HG02763 (cell line): Measurements from ENCODE around the gene KLHL29.

Experiments used
- ATAC-seq: cut with Tn5 transposase; IDR thresholded peaks from one replicate; pipeline ENCODE4 v1.9.1; 2021; ENCODE audit warnings: mild to moderate bottlenecking, moderate library complexity; ENCODE audit not compliant: unreplicated experiment

Gene KLHL29

DNA sequence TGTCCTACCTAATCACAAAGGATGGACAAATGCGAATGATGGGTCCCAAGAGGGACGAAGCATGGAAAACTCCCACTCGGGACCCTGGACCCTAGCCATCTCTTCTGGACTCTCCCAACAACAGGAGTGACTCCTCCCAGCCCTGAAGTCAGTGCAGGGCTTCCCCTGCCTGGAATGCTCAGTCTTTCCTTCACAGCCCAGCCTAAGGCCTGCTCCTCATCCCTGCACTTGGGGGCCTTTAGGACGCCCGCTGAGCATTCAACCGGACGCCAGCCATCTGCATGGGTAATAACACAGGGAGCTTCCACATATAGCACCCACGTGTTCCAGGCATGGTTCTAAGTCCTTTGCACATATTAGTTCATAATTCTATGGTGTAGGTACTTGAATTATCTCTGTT lies 237.5 kb downstream of the KLHL29 start:
- no peak for ATAC-seq

DNA sequence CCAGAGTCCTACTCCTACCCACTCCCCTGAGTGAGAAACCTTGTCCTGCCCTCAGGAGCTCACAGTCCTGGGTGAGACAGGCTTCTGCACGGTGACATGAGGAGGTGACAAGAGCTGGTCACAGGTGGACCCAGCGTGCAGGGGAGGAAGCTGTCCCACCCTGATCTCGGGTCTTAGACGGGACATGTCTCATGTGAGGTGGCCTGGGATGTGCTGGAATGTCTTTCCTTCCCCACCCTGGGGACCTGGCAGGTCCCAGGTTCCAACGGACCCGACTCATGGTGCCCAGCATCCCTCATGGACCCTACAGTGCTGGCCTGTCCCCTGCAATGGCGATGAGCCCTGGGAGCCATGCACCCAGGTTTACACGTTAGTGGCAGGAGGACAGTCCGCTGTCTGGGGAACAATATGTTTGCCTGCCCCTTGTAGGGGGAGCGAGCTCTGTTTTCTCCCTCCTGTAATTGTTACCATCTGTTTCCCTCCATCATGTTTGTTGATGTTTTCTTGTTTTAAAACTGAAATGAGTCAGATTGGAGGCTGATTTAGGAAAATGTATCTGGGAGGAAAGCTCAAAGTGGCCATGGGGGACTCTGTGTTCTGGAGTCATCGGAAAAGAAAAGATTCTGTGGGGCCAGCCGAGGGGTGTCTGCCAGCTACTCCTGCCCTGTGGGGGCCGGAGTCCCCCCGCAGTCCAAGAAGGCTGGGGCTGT lies 238.1 kb downstream of the KLHL29 start:
- no peak for ATAC-seq

DNA sequence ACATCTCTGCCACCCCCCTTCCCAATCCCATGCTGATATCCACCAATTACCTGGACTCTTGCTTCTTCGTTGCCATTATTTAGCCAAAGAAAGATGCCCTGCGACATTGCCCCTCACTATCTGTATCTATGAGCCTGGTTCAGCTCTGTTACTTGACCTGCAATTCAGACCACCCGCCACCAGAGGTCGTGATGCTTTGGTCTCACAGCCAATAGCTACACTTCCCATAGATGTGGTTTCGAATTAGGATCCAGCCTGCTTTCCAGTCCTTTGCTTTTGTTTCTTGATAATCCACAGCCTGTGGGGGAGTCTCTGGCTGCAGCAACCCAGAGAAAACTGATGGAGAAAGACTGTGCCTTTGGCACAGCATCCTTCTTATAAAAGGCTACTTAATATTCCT lies 239.4 kb downstream of the KLHL29 start:
- no peak for ATAC-seq

GRCh38 chr2:23624915-23625314 lies 239.9 kb downstream of the KLHL29 start:
- no peak for ATAC-seq

DNA sequence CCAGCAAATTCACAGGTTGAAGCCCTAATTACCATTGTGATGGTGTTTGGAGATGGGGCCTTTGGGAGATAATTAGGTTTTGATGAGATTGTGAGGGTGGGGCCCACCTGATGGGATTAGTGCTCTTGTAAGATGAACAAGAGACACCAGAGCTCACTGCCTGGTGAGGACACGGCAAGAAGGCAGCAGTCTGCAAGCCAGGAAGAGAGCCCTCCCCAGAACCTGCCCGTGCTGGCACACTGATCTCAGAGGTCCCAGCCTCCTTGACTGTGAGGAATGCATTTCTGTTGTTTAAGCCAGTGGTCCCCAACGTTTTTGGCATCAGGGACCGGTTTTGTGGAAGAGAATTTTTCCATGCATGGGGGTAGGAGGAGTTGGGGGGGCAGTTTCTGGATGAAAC lies 240.7 kb downstream of the KLHL29 start:
- ATAC-seq: no peak

GRCh38 chr2:23626701-23627230 lies 241.8 kb downstream of the KLHL29 start:
- ATAC-seq: no peak

DNA sequence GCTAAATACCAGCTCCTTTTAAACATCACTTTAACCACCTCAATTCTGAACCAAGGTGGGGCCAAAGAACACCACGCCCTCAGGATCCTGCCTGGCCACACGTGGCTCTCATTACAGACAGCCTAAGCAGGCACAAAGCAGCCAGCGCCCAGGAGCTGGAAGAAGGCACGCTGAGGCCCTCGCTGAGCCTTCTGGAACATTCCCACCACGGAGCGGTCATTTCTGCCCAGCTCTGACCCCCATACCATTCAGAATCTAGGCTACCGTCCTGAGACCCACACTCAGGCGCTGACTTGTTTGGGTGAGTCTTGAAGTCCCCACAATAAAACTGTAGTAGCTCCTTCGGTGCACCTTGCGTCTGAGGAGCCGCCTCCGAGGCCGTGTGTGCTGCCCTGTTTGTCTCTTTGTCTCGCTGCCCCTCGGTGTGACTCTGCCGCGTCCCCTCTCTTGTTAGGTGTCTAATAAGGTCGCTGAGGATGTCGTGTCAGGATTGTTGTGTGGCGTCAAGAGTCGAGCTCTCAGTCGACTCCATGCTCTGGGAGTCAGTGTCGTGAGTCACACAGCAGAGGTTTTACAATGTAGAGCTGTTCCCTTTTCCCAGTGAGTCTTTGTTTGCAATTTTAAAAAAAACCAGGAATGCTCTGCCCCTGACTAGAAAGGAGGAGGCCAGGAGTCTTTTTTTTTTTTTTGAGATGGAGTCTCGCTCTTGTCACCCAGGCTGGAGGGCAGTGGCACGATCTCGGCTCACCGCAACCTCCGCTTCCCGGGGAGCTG lies 242.4 kb downstream of the KLHL29 start:
- no peak for ATAC-seq

DNA sequence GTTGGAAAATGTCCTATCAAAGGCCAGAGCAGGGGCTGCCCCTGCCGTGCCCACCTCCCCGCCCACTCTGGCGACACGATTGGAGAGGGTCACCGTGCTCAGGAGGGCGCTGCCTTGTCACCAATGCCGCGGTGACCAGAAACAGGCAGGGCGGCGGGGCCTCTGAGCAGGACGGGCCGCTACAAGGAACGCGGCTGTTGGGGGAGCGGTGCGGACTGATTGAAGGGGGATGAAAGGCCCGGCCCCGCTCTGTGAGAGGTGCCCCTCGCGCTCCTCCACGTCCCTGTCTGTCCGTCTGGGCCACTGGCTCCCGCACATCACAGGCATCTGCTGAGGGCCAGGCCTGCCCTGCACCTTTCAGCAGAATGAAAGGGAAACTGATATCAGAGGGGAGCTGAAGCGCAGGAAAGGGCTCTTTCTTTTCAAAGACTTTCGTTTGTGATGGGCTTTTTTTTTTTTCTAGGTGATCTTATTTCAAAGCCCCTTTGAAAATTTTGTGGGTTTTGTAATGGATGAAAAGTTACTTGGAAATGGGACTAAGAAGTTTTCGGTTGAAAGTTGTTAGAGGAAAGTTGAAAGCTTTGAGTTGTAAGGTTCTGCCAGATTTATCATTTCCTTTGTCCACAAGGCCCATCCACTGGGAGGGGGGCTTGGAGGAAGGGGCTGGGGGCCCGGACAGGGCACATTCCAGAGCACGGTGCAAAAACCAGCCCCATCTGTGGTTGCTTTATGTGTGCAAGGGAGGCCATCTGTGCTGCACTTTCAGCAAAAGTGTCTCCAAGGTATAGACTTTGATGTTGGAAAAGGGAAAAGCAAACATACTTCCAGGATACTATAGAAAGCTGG lies 244.2 kb downstream of the KLHL29 start:
- no peak for ATAC-seq

DNA sequence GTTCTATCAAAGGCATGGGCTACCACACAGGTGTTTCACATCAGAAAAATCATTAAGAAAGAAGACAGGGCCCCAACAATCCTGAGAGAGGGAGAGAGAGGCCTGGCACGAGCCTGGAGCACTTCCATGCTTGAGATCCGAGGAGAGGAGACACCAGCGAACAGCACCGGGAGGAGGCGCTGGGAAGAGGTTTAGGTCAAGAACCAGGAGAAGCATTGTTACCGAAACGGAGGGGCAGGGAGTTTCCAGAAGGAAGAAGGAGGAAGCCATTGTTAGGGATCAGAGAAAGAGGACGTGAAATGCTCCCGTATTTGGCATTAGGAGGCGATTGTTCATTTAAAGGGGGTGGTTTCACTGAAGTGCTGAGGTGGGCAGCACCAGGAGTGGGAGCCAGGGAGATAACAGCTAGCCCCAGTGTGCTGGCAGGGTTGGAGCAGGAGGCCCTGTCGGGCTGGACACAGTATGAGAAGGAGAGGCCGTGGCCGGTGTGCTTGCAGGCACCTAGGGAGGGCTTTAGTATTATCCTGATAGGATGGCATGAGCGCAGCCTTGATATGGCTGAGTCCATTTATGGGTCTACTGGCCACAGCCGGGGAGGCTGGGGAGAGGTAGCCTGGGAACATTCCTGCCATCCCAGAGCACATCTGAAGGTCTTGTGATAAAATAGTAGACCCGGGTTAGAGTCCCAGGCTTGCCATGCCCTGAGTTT lies 244.9 kb downstream of the KLHL29 start:
- no peak for ATAC-seq

DNA sequence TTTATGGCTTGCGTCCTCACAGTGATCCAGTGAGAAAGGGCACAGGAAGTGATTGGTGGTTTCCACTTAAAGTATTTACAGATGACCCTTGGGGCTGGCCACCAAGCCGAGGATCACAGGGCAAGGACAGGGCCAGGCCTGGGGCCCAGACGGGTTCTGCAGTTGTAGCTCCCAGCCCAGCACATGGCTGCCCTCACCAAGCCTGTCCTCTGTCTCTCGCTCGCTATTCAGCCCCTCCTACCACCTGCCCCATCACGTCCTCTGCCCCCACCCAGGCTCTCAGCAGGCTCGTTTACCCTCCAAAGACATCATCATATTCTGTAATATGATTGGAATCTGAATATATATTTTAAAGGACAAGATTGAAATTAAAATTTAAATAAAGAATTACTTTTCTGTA lies 246.0 kb downstream of the KLHL29 start:
- ATAC-seq: no peak

- ATAC-seq: no peak
Measured at GRCh38 chr2:23631389-23631788, 246.4 kb downstream of the KLHL29 start.

GRCh38 chr2:23632386-23632785 lies 247.4 kb downstream of the KLHL29 start:
- ATAC-seq: no peak

GRCh38 chr2:23632831-23633395 lies 247.9 kb downstream of the KLHL29 start:
- ATAC-seq: no peak

GRCh38 chr2:23633966-23634365 lies 249.0 kb downstream of the KLHL29 start:
- no peak for ATAC-seq

DNA sequence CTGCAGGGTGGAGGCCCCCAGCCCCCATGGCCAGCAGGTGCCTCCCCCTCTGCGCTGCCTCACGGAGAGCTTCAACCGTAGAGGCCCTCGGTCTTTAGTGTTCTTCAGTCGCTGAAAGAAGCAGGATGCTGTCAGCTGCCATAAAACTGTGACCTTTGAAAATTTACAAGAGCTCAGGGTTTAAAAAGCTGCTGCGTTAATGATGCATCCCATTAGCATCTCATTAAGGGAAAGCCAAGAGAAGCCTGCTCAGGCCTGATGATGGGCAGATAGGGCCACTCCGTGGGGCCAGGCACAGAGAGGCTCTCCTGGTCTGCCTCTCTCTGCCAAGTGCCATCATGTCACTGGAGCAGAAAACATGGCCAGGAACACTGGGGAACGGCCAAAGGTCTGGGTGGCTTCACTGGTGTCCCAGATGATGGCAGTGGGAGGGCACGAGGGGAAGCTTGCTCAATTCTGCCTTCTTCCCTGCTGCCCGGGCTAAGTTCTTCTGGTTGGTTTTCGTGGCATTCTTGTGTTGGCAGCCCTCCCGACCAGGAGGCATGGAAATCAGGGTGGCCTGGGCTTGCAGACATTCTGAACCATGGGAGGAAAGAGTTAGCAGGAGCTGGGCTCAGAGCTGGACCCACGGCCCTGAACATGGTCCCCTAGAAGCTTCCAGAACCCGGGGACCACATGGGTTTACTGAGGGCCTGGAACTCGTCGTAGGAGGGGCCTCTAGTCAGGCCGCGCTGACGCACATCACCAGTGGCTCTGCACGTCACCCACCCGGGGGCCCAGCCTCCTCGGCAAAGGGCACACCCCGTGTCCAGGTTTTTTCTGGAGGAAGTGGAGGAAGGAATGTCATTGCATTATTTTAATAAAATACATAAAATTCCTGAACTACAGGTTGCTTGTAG lies 250.7 kb downstream of the KLHL29 start:
- no peak for ATAC-seq

- no peak for ATAC-seq
Measured at GRCh38 chr2:23636426-23636825, 251.4 kb downstream of the KLHL29 start.

- ATAC-seq: no peak
Measured at GRCh38 chr2:23637011-23637778, 252.2 kb downstream of the KLHL29 start.

DNA sequence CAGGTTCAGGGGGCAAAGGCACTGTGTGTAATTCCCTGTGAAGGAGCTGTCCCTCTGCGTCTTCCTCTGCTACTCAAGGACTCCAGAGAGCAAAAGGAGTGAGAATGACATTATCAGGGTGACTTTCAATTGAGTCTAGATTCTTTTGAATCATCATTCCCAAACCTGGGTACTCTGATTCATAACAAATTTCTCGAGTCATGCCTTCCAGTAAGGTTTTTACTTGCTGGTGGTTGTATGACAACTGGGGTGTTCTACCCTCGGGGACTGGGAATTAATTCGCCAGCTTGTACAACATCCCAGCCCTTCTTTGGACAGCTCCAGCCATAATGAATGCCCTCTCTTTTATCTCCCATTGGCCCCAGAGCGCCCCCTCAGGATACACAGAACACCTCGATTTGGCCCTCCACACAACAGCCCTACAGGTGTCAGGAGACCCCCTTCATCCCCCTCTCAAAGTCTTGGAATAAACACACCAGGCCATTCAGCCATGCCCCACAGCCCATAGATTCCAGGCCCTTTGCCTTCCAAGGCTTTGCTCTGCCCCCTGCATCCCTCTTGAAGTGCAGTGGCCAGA lies 254.5 kb downstream of the KLHL29 start:
- ATAC-seq: no peak
